Lower lobe of right lung (tissue), 2 donors: Measurements from ENCODE around the gene ZFAND3. TPM values are rescaled to one million over a fixed set of nuclear protein-coding genes. Genes with fewer than 3 reads are reported as not detected.

ENCODE experiments used
- ATAC-seq, 2 donors: fragments of 200-7000 bp; cut with Tn5 transposase; one replicate each; pipeline ENCODE4 v1.9.1; 2020 to 2022; ENCODE audit warnings: mild to moderate bottlenecking in 2 of 2, moderate library complexity in 2 of 2
- DNase-seq: peaks from one replicate; pipeline ENCODE4 v3.0.0-alpha.2; 2020
- H3K27ac ChIP-seq: fragments of 200-600 bp; one replicate; pipeline ENCODE4 v1.8.0; 2022
- H3K27me3 ChIP-seq: fragments of 200-600 bp; one replicate; pipeline ENCODE4 v1.8.0; 2022; ENCODE audit warnings: low read depth
- H3K36me3 ChIP-seq: fragments of 200-600 bp; one replicate; pipeline ENCODE4 v1.8.0; 2022; ENCODE audit warnings: mild to moderate bottlenecking
- H3K4me1 ChIP-seq: fragments of 200-600 bp; one replicate; pipeline ENCODE4 v1.8.0; 2022
- H3K4me3 ChIP-seq: fragments of 200-600 bp; one replicate; pipeline ENCODE4 v1.8.0; 2022; ENCODE audit warnings: mild to moderate bottlenecking
- H3K9me3 ChIP-seq: fragments of 200-600 bp; one replicate; pipeline ENCODE4 v1.8.0; 2022
- CTCF ChIP-seq: fragments of 200-600 bp; IDR thresholded peaks from one replicate; pipeline ENCODE4 v1.8.0; 2022; ENCODE audit warnings: antibody characterized with exemption, mild to moderate bottlenecking
- intact Hi-C: fragments of 100-400 bp; cut with DNase I; formaldehyde crosslinking; loops from one replicate; pipeline ENCODE4 v1.11.0; 2022
- total RNA-seq: library from RNA; stranded (reverse); fragmentation: NEBNext Ultra II Directional; extraction: Animal tissue kit (Norgen Biotek cat#: 25700); gene quantifications from one replicate; pipeline ENCODE4 v1.2.1, GENCODE V29; 2021
- donor health status: DM: no; HTN: yes; CAD: no; lungs with severe emphysema.

ZFAND3 gene
- total RNA-seq, 1 donor from 2014 or later, result 83.3 TPM

- Histone ChIP-seq H3K4me1 (peaks cover 14% of the 10 kb centered on the region), H3K27ac (no peak overlapping the region), H3K9me3 (no peaks in the 10 kb centered on the region), H3K4me3 (no peak overlapping the region), H3K36me3 (peaks cover 8% of the 10 kb centered on the region), H3K27me3 (no peaks in the 10 kb centered on the region)
- DNase-seq (no peak), ATAC-seq (no peak)
- TF ChIP-seq CTCF, result no peak
- intact Hi-C loops, result no loop called here
Measured at GRCh38 chr6:37919417-37920157, 100.1 kb downstream of the ZFAND3 start.

- DNase-seq (no peak), ATAC-seq (peak in 1 of 2 donors; percentile 44)
- peaks cover 14% of the 10 kb centered on the region for H3K4me1 ChIP-seq
- no peak overlapping the region for H3K27ac ChIP-seq
- H3K4me3 ChIP-seq, result no peak overlapping the region
- intact Hi-C loops, result no loop called here
- H3K9me3 ChIP-seq, result no peaks in the 10 kb centered on the region
- peaks cover 8% of the 10 kb centered on the region for H3K36me3 ChIP-seq
- no peaks in the 10 kb centered on the region for H3K27me3 ChIP-seq
- TF ChIP-seq CTCF, result no peak
Measured at GRCh38 chr6:37920667-37921066, 101.1 kb downstream of the ZFAND3 start.

- ATAC-seq (peak in 1 of 2 donors; percentile 46), DNase-seq (no peak)
- H3K27me3 ChIP-seq, result no peaks in the 10 kb centered on the region
- no peak overlapping the region for H3K27ac ChIP-seq
- H3K36me3 ChIP-seq, result no peaks in the 10 kb centered on the region
- no peak for TF ChIP-seq CTCF
- H3K4me1 ChIP-seq, result peaks cover 14% of the 10 kb centered on the region
- no peaks in the 10 kb centered on the region for H3K9me3 ChIP-seq
- intact Hi-C loops, result no loop called here
- no peak overlapping the region for H3K4me3 ChIP-seq
Measured at GRCh38 chr6:37922563-37922962, 103.0 kb downstream of the ZFAND3 start.

- Histone ChIP-seq H3K36me3 (no peaks in the 10 kb centered on the region), H3K4me1 (peaks cover 14% of the 10 kb centered on the region), H3K4me3 (no peak overlapping the region), H3K27me3 (no peaks in the 10 kb centered on the region), H3K27ac (no peak overlapping the region), H3K9me3 (no peaks in the 10 kb centered on the region)
- intact Hi-C loops, result no loop called here
- DNase-seq (no peak), ATAC-seq (no peak)
- no peak for TF ChIP-seq CTCF
Measured at GRCh38 chr6:37923514-37923913, 104.0 kb downstream of the ZFAND3 start.

- DNase-seq (no peak), ATAC-seq (no peak)
- Histone ChIP-seq H3K9me3 (no peaks in the 10 kb centered on the region), H3K4me1 (no peaks in the 10 kb centered on the region), H3K27ac (no peak overlapping the region), H3K36me3 (no peaks in the 10 kb centered on the region), H3K4me3 (no peak overlapping the region), H3K27me3 (no peaks in the 10 kb centered on the region)
- intact Hi-C loops, result no loop called here
- no peak for TF ChIP-seq CTCF
Measured at GRCh38 chr6:37926661-37927060, 107.1 kb downstream of the ZFAND3 start.
